ENCODE results near the gene VAT1L. TPM values are rescaled to one million over a fixed set of nuclear protein-coding genes. Genes with fewer than 3 reads are reported as not detected.

VAT1L gene
- total RNA-seq, 1 experiment from 2014 or later = not detected

GRCh38 chr16:77868052-77868451 lies 79.7 kb downstream of the VAT1L start:
- H3K4me3 Mint-ChIP-seq (ENCODE audit: low read depth, unreplicated experiment) = no peak overlapping the region
- H3K4me1 Mint-ChIP-seq (ENCODE audit: low read depth, unreplicated experiment) = no peaks in the 10 kb centered on the region
- CTCF ChIA-PET = interaction anchor here (0.6 kb wide), 1 partner anchor 1376 kb away, joined by 7 read pairs; no protein-coding TSS in a partner anchor
- no TSS peak for BruUV-seq (replicated peaks)
- TF ChIP-seq, protein P1, sequence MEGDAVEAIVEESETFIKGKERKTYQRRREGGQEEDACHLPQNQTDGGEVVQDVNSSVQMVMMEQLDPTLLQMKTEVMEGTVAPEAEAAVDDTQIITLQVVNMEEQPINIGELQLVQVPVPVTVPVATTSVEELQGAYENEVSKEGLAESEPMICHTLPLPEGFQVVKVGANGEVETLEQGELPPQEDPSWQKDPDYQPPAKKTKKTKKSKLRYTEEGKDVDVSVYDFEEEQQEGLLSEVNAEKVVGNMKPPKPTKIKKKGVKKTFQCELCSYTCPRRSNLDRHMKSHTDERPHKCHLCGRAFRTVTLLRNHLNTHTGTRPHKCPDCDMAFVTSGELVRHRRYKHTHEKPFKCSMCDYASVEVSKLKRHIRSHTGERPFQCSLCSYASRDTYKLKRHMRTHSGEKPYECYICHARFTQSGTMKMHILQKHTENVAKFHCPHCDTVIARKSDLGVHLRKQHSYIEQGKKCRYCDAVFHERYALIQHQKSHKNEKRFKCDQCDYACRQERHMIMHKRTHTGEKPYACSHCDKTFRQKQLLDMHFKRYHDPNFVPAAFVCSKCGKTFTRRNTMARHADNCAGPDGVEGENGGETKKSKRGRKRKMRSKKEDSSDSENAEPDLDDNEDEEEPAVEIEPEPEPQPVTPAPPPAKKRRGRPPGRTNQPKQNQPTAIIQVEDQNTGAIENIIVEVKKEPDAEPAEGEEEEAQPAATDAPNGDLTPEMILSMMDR (IDR thresholded peaks at IDR 0.05; ENCODE audit: unreplicated experiment) = no peak
- peaks cover 5% of the 10 kb centered on the region for H3K9me3 Mint-ChIP-seq (ENCODE audit: low read depth, unreplicated experiment)
- DNase-seq = no peak
- intact Hi-C loops (cut with micrococcal nuclease; ENCODE audit: unreplicated experiment) = no loop called here
- H3K27ac Mint-ChIP-seq (ENCODE audit: unreplicated experiment) = no peak overlapping the region
- no peaks in the 10 kb centered on the region for H3K36me3 Mint-ChIP-seq (ENCODE audit: insufficient read depth, unreplicated experiment)
- H3K27me3 Mint-ChIP-seq (ENCODE audit: unreplicated experiment) = peaks cover 31% of the 10 kb centered on the region

DNA sequence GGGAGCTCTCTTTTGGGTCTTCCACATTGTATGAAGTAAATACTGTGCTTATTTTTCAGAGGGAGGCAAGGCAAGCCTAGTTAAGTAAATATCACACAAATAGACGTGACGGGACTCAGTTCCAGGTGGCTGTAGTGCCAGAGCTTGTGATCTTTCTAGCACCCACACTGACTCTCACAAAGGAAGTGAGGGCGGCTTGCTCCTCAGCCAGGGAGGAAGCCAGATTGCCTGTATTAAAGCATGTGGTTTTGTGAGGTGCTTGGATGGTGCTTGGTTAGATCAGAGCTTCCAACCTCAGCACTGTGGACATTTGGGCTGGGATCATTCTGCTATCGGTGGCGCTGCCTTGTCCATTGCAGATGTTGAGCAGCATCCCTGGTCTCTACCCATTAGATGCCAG lies 80.1 kb downstream of the VAT1L start:
- DNase-seq = no peak
- H3K4me3 Mint-ChIP-seq (ENCODE audit: low read depth, unreplicated experiment) = no peak overlapping the region
- no peaks in the 10 kb centered on the region for H3K36me3 Mint-ChIP-seq (ENCODE audit: insufficient read depth, unreplicated experiment)
- TF ChIP-seq, protein P1 (IDR thresholded peaks at IDR 0.05; ENCODE audit: unreplicated experiment) = no peak
- CTCF ChIA-PET = interaction anchor here (0.6 kb wide), 1 partner anchor 1376 kb away, joined by 7 read pairs; no protein-coding TSS in a partner anchor
- BruUV-seq (replicated peaks) = no TSS peak
- H3K9me3 Mint-ChIP-seq (ENCODE audit: low read depth, unreplicated experiment) = peaks cover 5% of the 10 kb centered on the region
- H3K27ac Mint-ChIP-seq (ENCODE audit: unreplicated experiment) = no peak overlapping the region
- H3K27me3 Mint-ChIP-seq (ENCODE audit: unreplicated experiment) = peaks cover 31% of the 10 kb centered on the region
- intact Hi-C loops (cut with micrococcal nuclease; ENCODE audit: unreplicated experiment) = no loop called here
- H3K4me1 Mint-ChIP-seq (ENCODE audit: low read depth, unreplicated experiment) = no peaks in the 10 kb centered on the region

GRCh38 chr16:77869997-77870813 lies 81.8 kb downstream of the VAT1L start:
- no peak overlapping the region for H3K4me3 Mint-ChIP-seq (ENCODE audit: low read depth, unreplicated experiment)
- BruUV-seq (replicated peaks) = no TSS peak
- TF ChIP-seq, protein P1 (IDR thresholded peaks at IDR 0.05; ENCODE audit: unreplicated experiment) = no peak
- intact Hi-C loops (cut with micrococcal nuclease; ENCODE audit: unreplicated experiment) = no loop called here
- CTCF ChIA-PET = no interaction called here
- H3K4me1 Mint-ChIP-seq (ENCODE audit: low read depth, unreplicated experiment) = no peaks in the 10 kb centered on the region
- peaks cover 31% of the 10 kb centered on the region for H3K27me3 Mint-ChIP-seq (ENCODE audit: unreplicated experiment)
- no peaks in the 10 kb centered on the region for H3K36me3 Mint-ChIP-seq (ENCODE audit: insufficient read depth, unreplicated experiment)
- no peak for DNase-seq
- no peak overlapping the region for H3K27ac Mint-ChIP-seq (ENCODE audit: unreplicated experiment)
- peaks cover 8% of the 10 kb centered on the region for H3K9me3 Mint-ChIP-seq (ENCODE audit: low read depth, unreplicated experiment)

GRCh38 chr16:77871932-77872331 lies 83.6 kb downstream of the VAT1L start:
- CTCF ChIA-PET = no interaction called here
- H3K27me3 Mint-ChIP-seq (ENCODE audit: unreplicated experiment) = peaks cover 28% of the 10 kb centered on the region
- no peak overlapping the region for H3K4me3 Mint-ChIP-seq (ENCODE audit: low read depth, unreplicated experiment)
- intact Hi-C loops (cut with micrococcal nuclease; ENCODE audit: unreplicated experiment) = no loop called here
- H3K36me3 Mint-ChIP-seq (ENCODE audit: insufficient read depth, unreplicated experiment) = no peaks in the 10 kb centered on the region
- no peak for DNase-seq
- peaks cover 8% of the 10 kb centered on the region for H3K9me3 Mint-ChIP-seq (ENCODE audit: low read depth, unreplicated experiment)
- no TSS peak for BruUV-seq (replicated peaks)
- H3K27ac Mint-ChIP-seq (ENCODE audit: unreplicated experiment) = no peak overlapping the region
- no peaks in the 10 kb centered on the region for H3K4me1 Mint-ChIP-seq (ENCODE audit: low read depth, unreplicated experiment)
- TF ChIP-seq, protein P1 (IDR thresholded peaks at IDR 0.05; ENCODE audit: unreplicated experiment) = no peak
